Measurements from ENCODE around the gene TRAPPC3L.

DNA sequence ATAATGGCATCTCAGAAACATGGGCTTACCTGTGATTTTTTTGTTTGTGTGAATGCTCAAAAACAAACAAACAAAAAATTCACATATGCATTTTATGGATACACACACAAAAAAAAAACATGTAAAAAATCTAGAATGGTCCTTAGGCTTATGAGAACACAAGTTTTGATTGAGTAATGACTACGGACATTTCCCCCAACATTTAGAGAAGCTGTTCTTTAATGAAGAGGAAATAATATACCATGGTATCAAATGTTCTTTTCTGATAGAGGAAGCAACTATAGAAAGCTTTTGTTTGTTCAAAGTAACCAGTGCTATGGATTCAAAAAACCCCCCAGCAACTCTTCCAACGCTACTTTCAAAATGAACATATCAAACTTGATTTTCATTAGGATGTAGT, 93.0 kb downstream of the TRAPPC3L start:
- no peak for TF ChIP-seq EZH2 (IDR thresholded peaks at IDR 0.05)
- TF ChIP-seq POLR2AphosphoS5 (IDR thresholded peaks at IDR 0.05; ENCODE audit: borderline replicate concordance, low read depth, low read length), result no peak
- no peak for TF ChIP-seq FOXP2 (optimal IDR thresholded peaks at IDR 0.05; ENCODE audit: control extremely low read depth, extremely low read length, insufficient read depth)

All from SK-N-MC (cell line).